ENCODE data around the gene B3GNT7.

DNA sequence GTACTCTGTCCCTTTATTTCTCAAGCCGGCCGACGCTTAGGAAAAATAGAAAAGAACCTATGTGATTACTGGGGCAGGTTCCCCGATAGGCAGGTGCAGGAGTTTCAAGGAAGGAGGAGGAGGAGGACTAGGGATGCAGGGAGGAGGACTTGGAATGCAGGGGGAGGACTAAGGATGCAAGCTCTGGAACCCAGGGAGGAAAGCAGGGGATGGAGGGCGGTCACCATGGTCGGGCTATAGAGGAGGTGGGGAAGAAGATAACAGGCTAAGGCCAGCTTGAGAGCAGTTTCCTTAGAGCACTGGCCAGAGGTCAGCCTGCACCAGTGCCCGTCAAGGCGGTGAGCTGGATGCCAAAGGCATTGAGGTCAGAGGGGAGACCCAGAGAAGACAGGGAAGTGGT lies 18.7 kb upstream of the B3GNT7 start:
- TF ChIP-seq CTCF (IDR thresholded peaks at IDR 0.05) (no peak), POLR2A (IDR thresholded peaks at IDR 0.05) (no peak)
